Skeletal muscle satellite cell (primary cell): Measurements from ENCODE around the gene HVCN1.

Source experiments
- H3K27me3 ChIP-seq: 2 replicates; pipeline ENCODE4 v1.7.0; 2013; ENCODE audit warnings: low read length; ENCODE audit not compliant: control insufficient read depth, insufficient read depth
- H3K36me3 ChIP-seq: 2 replicates; pipeline ENCODE4 v1.7.0; 2013; ENCODE audit warnings: mild to moderate bottlenecking, control low read depth, low read length; ENCODE audit not compliant: insufficient read depth
- H3K4me1 ChIP-seq: 2 replicates; pipeline ENCODE4 v1.7.0; 2013; ENCODE audit warnings: low read length; ENCODE audit not compliant: control insufficient read depth, insufficient read depth
- H3K4me2 ChIP-seq: 2 replicates; pipeline ENCODE4 v1.7.0; 2013; ENCODE audit warnings: mild to moderate bottlenecking, low read length
- H3K4me3 ChIP-seq: 2 replicates; pipeline ENCODE4 v1.7.0; 2013; ENCODE audit warnings: low read length
- H3K9ac ChIP-seq: 2 replicates; pipeline ENCODE4 v1.7.0; 2013; ENCODE audit warnings: mild to moderate bottlenecking, low read depth, low read length, moderate library complexity
- H3K9me3 ChIP-seq: replicated peaks from 2 replicates; pipeline ENCODE4 v1.7.0; 2013; ENCODE audit warnings: mild to moderate bottlenecking, control low read depth, low read length

HVCN1 gene

GRCh38 chr12:110698171-110698902, 9.4 kb upstream of the HVCN1 start:
- Histone ChIP-seq H3K9me3 (no peaks in the 10 kb centered on the region), H3K36me3 (no peaks in the 10 kb centered on the region), H3K4me2 (peak overlapping the region; percentile 62), H3K4me1 (peaks cover 7% of the 10 kb centered on the region), H3K4me3 (peak overlapping the region; percentile 21), H3K27me3 (no peaks in the 10 kb centered on the region), H3K9ac (no peak overlapping the region)

GRCh38 chr12:110697236-110697635, 8.3 kb upstream of the HVCN1 start:
- no peak overlapping the region for H3K9ac ChIP-seq
- H3K4me1 ChIP-seq, result peaks cover 7% of the 10 kb centered on the region
- no peaks in the 10 kb centered on the region for H3K9me3 ChIP-seq
- H3K4me3 ChIP-seq, result no peak overlapping the region
- no peak overlapping the region for H3K4me2 ChIP-seq
- no peaks in the 10 kb centered on the region for H3K27me3 ChIP-seq
- no peaks in the 10 kb centered on the region for H3K36me3 ChIP-seq

GRCh38 chr12:110696283-110696682, 7.4 kb upstream of the HVCN1 start:
- H3K27me3 ChIP-seq, result no peaks in the 10 kb centered on the region

GRCh38 chr12:110694330-110694901, 5.5 kb upstream of the HVCN1 start:
- no peak overlapping the region for H3K4me3 ChIP-seq
- no peaks in the 10 kb centered on the region for H3K36me3 ChIP-seq
- H3K4me1 ChIP-seq, result peaks cover 12% of the 10 kb centered on the region
- no peaks in the 10 kb centered on the region for H3K9me3 ChIP-seq
- H3K9ac ChIP-seq, result no peak overlapping the region
- no peak overlapping the region for H3K4me2 ChIP-seq
- H3K27me3 ChIP-seq, result no peaks in the 10 kb centered on the region

More at GRCh38 chr12:110696283-110696682, 7.4 kb upstream of the HVCN1 start:
- Histone ChIP-seq H3K36me3 (no peaks in the 10 kb centered on the region), H3K4me3 (no peak overlapping the region), H3K9me3 (no peaks in the 10 kb centered on the region), H3K4me1 (peaks cover 7% of the 10 kb centered on the region), H3K4me2 (no peak overlapping the region), H3K9ac (no peak overlapping the region)

GRCh38 chr12:110693731-110694130, 4.8 kb upstream of the HVCN1 start:
- no peak overlapping the region for H3K4me3 ChIP-seq
- peaks cover 11% of the 10 kb centered on the region for H3K4me1 ChIP-seq
- no peak overlapping the region for H3K9ac ChIP-seq

GRCh38 chr12:110690127-110690430, 1.2 kb upstream of the HVCN1 start:
- no peak overlapping the region for H3K9ac ChIP-seq
- peaks cover 15% of the 10 kb centered on the region for H3K4me1 ChIP-seq

More at GRCh38 chr12:110693731-110694130, 4.8 kb upstream of the HVCN1 start:
- H3K4me2 ChIP-seq, result no peak overlapping the region
- no peaks in the 10 kb centered on the region for H3K36me3 ChIP-seq
- H3K27me3 ChIP-seq, result no peaks in the 10 kb centered on the region
- no peaks in the 10 kb centered on the region for H3K9me3 ChIP-seq

GRCh38 chr12:110689281-110690126, 589 bp upstream of the HVCN1 start:
- peak overlapping the region; percentile 71 for H3K9ac ChIP-seq
- peaks cover 14% of the 10 kb centered on the region for H3K27me3 ChIP-seq
- peak overlapping the region; percentile 68 for H3K4me3 ChIP-seq
- H3K36me3 ChIP-seq, result no peaks in the 10 kb centered on the region
- peak overlapping the region; percentile 87 for H3K4me2 ChIP-seq
- peaks cover 15% of the 10 kb centered on the region for H3K4me1 ChIP-seq
- no peaks in the 10 kb centered on the region for H3K9me3 ChIP-seq

More at GRCh38 chr12:110690127-110690430, 1.2 kb upstream of the HVCN1 start:
- Histone ChIP-seq H3K4me2 (no peak overlapping the region), H3K36me3 (no peaks in the 10 kb centered on the region), H3K4me3 (no peak overlapping the region), H3K9me3 (no peaks in the 10 kb centered on the region), H3K27me3 (peaks cover 14% of the 10 kb centered on the region)

- Histone ChIP-seq H3K9me3 (no peaks in the 10 kb centered on the region), H3K27me3 (peaks cover 14% of the 10 kb centered on the region), H3K4me2 (no peak overlapping the region), H3K4me1 (peaks cover 15% of the 10 kb centered on the region), H3K9ac (no peak overlapping the region), H3K4me3 (no peak overlapping the region), H3K36me3 (no peaks in the 10 kb centered on the region)
These were observed 1.3 kb downstream of the HVCN1 start for GRCh38 chr12:110687396-110688169.

GRCh38 chr12:110686294-110686903, 2.5 kb downstream of the HVCN1 start:
- H3K27me3 ChIP-seq, result peaks cover 14% of the 10 kb centered on the region
- no peak overlapping the region for H3K4me2 ChIP-seq
- H3K9me3 ChIP-seq, result no peaks in the 10 kb centered on the region
- peaks cover 15% of the 10 kb centered on the region for H3K4me1 ChIP-seq
- no peak overlapping the region for H3K4me3 ChIP-seq
- H3K36me3 ChIP-seq, result no peaks in the 10 kb centered on the region
- H3K9ac ChIP-seq, result no peak overlapping the region

GRCh38 chr12:110684312-110684836, 4.5 kb downstream of the HVCN1 start:
- Histone ChIP-seq H3K9ac (no peak overlapping the region), H3K9me3 (no peaks in the 10 kb centered on the region), H3K27me3 (peaks cover 14% of the 10 kb centered on the region), H3K36me3 (no peaks in the 10 kb centered on the region), H3K4me1 (peaks cover 9% of the 10 kb centered on the region), H3K4me3 (no peak overlapping the region), H3K4me2 (no peak overlapping the region)
